HG02763 (cell line): Measurements from ENCODE around the gene LRRC8E.

ENCODE experiments used
- ATAC-seq: cut with Tn5 transposase; IDR thresholded peaks from one replicate; pipeline ENCODE4 v1.9.1; 2021; ENCODE audit warnings: mild to moderate bottlenecking, moderate library complexity; ENCODE audit not compliant: unreplicated experiment

LRRC8E gene

DNA sequence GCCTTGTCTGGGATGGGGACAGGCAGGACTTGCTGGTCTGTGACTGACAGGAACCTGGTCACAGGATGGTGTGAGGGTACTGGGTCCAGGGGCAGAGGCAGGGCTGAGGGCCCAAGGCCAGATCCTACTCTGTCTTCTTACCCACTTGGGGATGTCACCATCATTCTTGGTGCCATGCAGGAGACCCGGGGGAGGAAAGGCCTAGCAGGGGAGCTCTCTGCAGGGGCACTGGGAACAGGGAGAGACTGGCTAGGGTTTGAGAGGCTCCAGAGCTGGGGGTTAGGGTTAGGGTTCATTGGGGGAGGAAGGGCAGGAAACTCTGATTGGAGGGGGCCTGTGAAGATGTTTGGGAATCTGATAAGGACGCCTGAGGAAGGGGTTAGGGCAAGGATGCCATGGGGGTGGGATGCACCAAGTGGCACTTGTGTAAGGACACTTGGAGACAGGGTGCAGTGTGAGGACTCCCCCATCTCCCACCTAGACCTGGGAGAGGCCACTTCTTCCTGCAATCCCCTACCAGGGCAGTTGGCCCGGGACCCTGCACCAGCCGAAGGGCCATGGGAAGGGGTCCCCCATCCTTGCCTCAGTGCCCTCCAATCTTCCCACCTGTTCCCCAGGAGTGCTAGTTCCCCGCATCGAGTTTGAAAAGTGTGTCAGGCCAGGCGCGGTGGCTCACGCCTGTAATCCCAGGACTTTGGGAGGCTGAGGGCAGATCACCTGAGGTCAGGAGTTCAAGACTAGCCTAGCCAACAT lies 21.0 kb upstream of the LRRC8E start:
- no peak for ATAC-seq

DNA sequence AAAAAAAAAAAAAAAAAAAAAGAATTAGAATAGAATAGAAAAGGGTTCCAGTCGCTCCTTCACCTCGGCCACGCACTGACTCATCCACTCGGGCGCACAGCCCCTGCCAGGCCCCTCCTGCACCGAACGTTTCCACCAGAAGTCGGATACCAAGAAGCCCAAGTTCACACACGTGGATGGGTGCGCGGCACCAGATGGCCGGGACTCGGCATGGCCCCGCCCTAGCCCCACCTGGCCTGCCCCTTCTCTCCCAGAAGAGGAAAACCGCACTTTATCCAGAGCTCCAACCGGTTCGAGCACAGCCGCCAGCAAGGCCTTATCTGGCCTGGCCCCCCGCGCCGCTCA lies 20.0 kb upstream of the LRRC8E start:
- ATAC-seq = no peak

DNA sequence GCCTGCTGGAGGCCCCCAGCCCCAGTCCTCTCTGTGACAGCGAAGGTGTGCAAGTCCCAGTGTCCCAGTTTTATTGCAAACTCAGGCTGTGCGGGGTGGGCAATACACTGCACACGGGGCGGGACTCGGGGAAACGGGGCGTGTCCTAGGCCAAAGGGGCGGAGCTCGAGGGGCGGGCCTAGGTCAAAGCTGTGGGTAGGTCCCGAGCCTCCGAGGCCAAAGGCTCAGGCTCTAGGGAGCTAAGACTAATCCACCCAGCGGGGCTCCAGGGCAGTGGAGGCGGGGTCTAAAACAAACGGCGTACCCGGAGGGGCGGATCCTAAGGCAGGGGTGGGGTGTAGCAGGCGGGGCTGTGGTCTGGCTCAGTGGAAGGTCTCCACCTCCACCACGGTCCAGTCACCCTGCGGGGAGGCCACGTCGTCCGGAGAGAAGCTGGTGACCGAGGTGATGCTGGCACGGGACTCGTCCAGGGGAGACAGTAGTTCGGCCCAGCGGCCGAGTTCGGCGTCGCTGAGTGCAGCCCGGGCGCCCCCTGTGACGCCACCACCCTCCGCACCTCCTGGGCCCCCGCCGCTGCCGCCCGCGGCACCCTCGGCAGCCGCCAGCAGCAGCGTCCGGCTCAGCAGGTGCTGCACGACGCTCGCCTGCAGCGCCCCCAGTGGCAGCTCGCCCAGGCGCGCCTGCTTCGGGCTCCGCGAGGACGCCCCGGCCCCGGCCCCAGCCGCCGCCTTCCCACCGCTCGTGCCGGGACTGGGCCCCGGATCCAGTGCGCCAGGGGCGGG lies 19.4 kb upstream of the LRRC8E start:
- ATAC-seq = peak; percentile 55

DNA sequence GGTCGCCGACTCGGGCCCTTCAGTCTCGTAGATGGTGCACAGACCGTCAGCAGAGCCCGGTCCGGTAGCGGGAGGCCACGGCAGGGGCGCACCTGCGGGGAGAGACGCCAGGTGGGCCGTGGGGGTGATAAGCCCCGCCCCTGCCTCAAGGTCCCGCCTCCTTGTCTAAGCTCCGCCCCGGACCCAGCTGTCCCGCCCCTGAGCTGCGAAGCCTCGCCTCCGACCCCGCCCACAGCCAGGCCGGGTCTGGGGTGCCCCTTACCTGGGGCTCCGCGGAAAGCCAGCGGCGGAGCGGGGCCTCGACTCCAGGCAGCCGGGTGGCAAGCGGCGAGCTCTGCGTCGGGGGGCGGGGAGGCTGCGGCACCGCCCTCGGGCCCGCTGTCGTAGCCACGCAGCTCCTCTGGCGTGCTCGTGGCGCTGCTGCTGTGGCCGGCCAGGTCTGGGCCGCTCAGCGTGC lies 18.8 kb upstream of the LRRC8E start:
- peak; percentile 48 for ATAC-seq

DNA sequence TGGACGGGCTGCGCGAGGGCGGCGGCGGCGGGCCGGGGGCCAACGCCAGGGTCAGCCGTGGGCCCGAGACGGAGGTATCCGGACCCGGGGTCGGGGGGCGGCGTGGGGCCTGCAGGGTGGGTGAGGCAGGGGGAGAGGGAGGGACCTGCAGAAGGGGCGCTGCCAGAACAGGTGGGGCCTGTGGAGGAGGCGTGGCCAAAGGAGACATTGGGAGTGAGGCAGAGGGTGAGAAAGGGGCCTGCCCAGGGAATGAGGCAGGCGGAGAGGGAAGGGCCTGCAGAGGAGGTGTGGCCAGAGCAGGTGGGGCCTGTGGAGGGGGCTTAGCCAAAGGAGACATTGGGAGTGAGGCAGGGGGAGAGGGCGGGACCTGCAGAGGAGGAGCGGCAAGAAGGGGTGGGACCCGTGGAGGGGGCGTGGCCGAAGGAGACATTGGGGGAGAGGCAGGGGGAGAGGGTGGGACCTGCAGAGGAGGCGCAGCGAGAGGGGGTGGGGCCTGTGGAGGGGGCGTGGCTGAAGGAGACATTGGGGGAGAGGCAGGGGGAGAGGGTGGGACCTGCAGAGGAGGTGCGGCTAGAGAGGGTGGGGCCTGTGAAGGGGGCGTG lies 18.3 kb upstream of the LRRC8E start:
- ATAC-seq = no peak

DNA sequence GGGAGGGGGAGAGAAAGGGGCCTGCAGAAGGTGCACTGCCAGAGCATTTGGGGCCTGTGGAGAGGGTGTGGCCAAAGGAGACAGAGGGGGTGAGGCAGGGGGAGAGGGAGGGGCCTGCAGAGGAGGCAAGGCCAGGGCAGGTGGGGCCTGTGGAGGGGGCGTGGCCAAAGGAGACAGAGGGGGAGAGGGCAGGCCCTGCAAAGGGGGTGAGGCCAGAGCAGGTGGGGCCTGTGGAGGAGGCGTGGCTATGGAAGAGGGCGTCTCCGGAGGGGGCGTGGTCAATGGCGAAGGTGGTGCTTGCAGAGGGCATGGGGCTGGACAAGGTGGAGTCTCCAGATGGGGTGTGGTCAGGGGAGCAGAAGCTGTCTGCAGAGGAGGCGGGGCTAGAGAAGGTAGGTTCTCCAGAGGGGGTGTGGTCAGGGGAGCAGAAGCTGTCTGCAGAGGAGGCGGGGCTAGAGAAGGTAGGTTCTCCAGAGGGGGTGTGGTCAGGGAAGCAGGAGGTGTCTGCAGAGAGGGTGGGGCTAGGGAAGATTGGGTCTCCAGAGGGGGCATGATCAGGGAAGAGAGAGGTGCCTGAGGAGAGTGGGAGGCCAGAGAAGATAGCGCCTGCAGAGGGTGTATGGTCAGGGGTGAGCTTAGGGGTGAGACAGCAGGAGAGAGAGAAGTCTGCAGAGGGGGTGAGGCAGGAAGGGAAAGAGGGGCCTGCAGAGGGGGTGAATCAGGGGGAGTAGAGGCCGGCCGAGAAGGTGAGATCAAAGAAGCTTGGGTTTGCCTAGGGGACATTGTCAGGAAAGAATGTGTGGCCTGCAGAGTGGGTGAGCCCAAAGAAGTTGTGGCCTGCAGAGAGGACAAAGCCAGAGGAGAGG lies 17.5 kb upstream of the LRRC8E start:
- no peak for ATAC-seq

DNA sequence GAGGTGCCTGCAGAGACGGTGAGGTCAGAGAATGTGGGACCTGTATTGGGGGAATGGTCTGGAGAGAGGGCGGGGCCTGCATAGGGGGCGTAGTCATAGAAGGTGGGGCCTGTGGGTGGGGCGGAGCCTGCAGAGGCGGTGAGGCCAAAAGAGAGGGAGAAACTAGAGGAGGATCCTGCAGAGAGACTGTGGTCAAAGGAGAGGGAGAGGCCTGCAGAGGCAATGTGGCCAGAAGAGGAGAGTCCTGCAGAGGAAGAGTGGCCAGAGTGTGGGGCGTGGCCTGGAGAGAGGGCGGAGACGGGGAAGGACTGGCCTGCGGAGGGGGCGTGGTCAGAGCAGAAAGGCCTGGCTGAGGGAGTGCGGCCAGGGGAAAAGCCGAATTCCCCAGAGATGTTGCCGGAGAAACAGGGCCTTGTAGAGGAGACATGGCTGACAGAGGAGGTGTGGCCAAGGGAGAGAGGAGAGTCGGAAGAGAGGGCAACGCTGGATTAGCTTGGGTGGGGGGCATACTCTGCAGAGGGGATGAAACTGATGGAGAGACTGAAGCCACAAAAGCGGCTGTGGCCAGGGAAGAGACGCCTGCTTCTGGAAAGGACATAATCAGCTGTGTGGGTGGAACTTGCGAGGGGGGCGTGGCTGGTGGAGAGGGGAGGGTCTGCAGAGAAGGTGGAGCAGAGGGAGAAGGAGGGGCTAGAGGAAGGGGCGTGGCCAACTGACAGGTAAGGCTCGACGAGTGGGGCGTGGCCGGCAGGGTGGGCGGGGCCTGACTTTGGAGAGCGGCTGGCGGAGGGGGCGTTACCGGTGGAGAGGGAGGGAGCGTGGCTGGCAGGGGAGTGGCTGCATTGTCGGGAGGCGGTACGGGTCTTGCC lies 16.6 kb upstream of the LRRC8E start:
- no peak for ATAC-seq

DNA sequence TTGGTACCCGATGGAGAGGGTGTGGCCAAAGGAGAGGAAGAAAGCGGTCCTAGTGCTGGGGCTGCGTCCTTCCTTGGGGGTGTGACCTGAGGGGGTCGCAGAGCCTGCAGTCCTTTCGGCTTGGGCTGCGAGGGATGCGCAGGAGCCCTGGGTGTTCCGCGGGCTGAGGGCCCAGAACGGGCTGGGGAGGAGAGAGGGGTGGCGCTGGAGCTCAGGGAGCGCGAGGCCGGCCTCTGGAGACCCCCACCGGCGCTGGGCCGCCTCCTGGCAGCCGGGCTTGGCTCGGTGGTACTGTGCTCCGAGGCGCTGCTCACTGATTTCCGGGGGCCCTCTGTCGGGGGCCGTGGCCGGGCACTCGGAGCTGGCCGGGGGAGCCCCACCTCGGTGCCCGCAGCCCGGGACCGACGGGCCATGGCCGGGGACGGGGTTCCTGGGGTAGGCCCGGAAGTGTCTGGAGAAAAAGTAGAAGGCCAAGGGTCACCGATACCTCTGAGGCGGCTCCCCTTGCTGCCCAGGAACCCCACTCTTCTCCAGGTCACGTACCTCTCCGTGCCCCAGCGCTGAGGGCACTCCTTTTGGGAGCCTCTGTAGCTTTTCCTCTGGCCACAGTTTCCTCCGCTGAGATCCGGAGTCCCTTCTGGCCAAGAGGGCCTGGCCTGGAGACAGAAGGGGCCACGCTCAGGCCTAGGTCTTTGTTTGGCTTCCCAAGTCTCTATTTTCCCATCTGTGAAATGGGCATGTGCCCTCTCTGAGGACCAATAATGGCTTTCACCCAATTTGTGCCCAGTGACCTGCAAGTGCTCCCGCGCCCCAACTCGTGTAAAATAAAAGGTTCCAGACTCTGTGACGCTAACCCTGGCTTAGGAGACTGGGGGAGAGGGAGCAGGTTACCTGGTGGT lies 15.8 kb upstream of the LRRC8E start:
- no peak for ATAC-seq

DNA sequence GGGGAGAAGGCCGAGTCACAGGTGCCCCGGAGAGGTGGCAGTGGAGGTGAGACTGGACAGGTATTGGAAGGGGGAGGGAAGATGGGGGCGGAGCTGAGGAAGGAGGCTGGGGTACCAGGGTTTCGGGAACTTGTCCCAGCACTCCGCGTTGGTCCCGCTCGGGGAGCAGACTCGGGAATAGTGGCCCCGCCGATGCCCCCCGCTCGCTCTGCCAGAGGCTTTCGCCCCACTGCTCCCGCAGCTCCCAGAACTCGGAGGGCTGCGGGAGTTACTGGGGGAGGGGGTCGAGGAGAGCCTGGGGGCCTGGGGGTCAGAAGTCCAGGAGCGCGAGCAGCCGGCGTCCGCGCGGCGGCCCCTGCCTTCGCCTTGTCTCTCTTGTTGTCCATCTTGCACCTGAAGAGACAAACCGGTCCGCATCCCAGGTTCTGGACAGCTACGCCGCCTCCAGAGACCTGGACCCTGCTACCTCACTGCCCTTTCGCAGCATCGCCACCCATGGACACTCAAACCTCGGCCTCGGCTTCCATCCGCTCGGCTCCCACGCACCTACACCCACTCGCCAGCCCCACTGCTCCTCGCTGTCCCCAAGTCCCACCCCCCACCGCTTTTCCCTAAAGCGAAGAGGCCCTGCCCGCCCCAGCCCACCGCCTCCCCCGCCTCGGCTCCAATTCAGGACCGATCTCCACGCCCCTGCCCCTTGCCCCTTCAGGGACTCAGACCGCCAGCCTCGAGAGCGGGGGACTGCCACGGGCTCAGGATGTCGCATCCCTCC lies 14.8 kb upstream of the LRRC8E start:
- ATAC-seq = no peak

DNA sequence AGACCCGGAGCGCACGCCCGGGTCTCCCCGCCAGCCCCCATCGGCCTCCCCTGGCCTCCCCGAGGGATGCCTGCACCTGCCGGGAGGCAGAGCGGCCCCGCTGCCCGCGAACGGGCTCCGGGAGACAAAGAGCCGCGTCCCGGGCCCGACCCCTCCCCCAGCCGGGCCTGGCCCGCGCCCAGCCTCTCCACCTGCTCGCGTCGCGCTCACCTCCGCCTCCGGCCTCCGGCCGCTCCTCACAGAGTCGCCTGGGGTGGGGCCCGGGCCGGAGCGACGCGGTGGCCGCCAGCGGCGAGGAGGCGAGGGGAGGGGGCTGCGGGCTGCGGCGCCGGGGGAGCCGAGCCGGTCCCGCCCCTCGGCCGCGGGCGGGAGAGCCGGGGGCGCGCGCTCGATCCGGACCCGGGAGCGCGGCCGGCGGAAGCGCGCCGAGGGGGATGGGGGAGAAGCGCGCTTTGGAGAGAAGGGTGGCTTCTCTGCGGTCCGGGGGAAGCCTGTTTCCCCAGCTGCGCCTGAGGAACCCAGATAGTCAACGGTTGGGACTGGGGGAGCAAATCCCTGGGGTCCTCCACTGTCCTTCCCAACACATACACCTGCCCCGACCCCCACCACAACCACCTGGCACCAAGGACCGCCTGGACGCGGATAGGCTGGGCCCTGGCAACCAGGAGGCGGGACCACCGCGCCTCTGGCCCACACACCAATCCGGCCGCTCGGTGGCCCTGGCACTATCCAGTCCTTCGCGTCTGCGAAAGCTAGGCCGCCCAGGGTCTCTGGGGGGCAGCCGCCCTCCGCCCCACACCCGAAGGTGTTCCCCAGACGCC lies 14.0 kb upstream of the LRRC8E start, which contains the start of gene PRR36:
Gene PRR36 (minus strand): TSS at position 315 of the 821 bp plus-strand sequence. CDS start 701 bp downstream, outside the sequence.
- ATAC-seq = no peak

DNA sequence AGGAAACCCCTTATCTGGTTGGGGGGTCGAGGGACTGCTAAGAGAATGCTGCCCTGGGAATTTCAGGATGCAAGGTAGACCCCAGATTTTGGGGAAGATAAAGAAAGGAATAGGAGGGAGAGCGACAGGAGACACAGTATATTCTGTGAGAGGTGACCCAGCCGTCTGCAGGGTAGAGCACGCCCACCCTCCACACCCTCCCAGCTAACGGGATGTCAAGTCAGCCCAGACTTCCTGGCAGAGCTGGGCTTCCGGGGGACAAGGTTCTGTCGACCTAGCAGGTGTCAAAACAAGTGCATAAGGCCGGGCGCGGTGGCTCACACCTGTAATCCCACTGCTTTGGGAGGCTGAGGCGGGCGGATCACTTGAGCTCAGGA lies 13.4 kb upstream of the LRRC8E start:
- ATAC-seq = no peak

DNA sequence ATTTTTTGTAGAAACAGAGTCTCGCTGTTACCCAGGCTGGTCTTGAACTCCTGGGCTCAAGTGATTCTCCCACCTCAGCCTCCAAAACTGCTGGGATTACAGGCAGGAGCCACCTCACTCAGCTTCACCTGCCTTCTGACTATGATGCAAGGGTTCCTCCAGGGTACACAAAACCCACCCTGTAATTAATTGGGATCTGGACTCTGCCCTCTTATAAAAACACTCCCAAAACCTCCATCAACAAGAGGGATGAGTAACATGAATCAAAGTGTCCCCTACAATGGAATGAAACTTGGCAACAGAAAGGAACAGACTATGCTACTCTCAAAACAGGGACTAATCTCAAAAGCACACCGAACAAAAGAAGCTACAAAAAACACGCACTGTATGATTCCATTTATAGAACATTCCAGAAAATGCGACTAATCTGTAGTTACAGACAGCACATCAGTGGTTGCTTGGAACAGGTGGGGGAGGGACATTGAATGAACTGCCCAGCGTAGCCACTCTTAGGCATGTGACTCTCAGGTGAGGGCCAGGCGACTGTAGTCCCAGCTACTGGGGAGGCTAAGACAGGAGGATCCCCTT lies 11.0 kb upstream of the LRRC8E start:
- no peak for ATAC-seq

DNA sequence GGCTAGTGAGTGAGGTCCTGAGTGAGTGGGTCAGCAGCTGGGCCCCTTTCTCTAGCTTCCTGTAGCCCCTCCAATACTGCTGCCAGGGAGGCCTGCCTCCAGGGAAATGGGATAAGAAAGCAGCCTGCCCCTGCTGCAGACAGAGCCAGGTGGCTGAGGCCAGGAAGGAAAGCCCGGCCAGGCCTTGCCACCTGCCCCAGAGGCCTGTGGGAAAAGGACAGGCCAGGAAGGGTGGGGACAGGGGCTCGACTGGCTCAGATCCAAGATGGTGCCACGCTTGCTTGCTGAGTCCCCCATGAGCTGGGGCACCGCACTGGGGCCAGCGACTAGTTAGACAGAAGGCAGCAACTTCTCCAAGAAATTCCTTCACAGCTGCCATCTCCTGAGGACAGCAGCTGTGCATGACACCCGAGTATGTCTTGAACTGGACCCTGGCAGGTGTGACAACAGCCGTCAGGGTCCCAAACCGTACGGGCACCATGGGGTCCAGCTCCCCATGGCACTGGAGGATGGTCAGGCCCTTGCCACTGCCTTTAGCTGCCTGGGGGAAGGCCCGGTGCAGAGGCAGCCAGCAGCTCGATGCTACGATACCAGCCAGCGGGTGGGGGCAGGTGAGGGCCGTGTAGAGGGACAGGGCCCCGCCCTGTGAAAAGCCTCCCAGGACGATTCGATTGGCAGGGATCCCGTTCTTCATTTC lies 9.1 kb upstream of the LRRC8E start:
- ATAC-seq = no peak

DNA sequence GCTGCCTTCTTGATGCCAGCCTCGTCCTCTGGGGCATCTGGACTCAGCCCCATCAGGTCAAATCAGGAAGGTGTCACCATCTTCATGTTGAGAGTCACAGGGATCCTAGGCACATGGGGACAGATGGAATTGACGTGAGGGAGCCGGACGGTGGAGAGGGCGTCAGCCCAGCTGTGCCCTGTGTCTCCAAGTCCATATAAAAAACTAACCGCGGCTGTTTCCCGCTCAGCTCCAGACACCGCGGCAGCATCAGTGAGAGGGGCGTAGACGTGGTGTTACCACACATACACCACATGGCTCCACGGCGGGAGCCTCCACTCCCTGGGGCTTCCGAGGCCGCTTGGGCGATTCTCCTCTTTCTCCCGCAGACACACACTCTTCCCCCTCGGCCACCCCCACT lies 8.5 kb upstream of the LRRC8E start:
- no peak for ATAC-seq

DNA sequence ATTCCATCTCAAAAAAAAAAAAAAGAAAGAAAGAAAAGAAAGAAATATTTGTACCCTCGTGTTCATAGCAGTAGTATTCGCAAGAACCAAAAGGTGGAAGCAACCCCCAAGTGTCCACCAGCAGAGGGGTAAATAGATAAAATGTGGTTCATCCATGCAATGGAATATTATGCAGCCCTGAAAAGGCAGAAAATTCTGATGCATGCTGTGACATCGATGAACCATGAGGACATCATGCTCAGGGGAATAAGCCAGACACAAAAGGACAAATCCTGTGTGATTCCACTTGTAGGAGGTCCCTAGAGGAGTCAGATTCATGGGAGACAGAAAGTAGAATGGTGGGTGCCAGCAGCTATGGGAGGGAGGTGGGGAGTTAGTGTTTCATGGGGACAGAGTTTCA lies 6.4 kb upstream of the LRRC8E start:
- no peak for ATAC-seq

DNA sequence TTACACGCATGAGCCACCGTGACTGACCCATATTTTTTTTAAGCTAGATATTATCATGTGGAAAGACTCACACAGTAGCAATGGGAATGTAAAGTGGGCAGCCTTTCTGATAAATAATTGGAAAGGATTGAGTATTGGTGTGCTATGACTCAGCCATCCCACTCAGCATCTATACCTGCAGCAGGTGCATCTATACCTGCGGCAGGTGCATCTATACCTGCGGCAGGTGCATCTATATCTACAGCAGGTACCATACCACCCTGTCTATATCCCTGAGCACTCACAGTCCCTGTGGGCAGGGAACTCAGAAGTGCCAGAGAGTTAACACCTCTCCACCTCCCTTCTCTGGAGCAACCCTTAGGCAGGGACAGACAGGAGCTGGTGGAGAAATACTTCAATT lies 5.2 kb upstream of the LRRC8E start:
- ATAC-seq = no peak
